ENCODE results near the gene SLIT3.

SLIT3 gene

DNA sequence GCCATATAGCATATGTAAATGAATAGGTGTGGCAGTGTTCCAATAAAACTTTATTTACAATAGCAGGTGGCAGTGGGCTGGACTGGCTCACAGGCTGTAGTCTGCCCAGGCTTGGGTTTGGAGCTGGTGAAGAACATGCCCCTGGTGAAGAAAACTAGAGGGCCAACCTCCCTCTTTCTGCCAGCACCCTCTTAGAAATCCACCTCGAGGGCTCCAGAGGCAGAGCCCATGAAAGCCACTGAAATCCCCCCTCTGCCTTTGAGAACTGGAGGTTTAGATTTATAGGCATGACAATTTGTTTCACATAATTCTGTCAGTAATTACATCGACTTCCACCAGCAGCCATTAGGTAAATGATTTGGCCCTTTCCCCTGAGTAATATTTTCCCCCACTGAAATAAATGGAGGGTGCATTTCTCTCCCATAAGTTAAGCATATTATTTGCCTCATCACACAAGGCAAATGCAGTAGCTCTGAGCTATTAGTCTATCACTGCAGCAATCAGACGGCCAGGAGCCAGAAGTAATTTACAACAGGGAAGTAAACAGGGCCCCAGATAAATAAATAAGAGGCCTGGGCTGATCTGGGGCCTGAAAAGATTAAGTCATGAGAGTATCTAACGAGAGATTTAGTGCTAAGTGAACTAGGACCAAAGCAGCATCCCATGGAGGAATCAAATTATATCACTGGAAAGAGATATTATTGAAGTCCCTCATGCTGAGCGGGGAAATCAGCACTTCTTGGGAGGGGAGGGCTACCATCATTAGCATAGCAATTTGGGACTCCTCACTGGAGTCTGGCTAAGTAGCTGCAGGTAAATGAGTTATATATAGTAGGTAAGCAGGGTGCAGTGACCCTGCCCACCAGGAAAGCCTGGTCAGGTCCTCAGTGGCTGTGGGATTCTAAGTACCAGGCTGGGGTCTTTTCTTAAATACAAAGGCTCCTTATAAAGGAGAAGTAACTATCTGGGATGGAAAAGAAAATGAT, 123.9 kb downstream of the SLIT3 start:
- TF ChIP-seq GATA1 (IDR thresholded peaks at IDR 0.05; ENCODE audit: low read depth, low read length) (no peak), POLR2A (IDR thresholded peaks at IDR 0.05; ENCODE audit: low read length) (no peak)

DNA sequence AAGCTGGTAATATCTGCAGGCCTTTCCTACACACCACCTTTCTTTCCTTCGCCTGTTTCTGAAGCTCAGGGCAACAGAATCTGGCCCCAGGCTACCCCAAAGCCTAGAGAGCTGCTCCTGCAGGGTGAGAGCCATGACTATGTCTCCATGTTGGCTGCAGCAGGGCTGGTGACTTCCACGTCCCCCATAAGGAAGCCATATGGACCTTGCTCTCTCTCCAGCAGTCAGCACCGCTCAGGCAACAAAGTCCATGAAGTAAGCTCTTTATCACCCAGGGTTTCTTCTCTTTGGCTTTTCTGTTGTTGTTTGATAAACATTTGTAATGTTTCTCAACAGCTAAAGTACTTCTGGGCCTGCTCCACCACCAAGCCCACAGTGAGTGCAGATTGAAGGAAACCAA, 125.2 kb downstream of the SLIT3 start:
- no peak for DNase-seq
- no peak for TF ChIP-seq GATA1 (IDR thresholded peaks at IDR 0.05; ENCODE audit: low read depth, low read length)
- TF ChIP-seq POLR2A (IDR thresholded peaks at IDR 0.05; ENCODE audit: low read length), result no peak

More for the DNA sequence above, 123.9 kb downstream of the SLIT3 start:
- DNase-seq, result no peak

DNA sequence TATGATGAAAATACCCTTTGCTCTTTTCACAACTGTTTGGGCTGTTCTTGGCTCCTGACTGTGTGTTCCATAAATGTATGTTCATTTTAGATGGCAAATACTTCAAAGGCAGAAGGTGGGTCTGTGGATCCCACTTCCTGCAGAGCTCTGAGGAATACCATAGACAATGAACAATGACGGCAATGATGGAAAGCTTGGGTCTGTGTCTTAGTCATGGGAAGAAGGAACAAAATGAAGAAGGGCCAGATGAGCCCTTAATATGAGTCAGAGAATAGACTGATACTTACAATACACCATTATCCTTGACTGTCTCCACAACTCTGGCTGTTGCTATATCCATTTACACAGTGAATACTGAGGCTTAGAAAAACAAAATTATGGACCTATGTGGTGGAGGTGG, 126.0 kb downstream of the SLIT3 start:
- DNase-seq, result no peak
- TF ChIP-seq GATA1 (IDR thresholded peaks at IDR 0.05; ENCODE audit: low read depth, low read length), result no peak
- TF ChIP-seq POLR2A (IDR thresholded peaks at IDR 0.05; ENCODE audit: low read length), result no peak

DNA sequence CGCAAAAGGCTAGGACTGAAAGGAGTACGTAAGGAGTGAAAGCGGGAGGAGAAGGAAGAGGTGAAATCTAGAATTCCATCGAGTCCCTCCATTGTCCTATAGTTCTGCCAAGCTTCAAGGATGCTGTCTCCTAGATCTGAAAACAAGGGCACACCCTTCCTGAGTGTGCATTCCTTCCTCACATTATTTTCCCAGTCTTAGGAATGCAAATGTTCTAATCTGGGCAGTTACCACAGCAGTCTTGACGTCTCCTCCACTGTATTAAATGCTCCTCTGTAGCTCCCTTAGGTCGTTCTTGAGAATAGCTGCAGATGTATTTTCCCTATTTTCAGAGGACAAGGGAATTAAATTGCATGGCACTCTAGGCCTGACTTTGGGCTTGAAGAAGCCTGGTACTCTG, 127.6 kb downstream of the SLIT3 start:
- TF ChIP-seq GATA1 (IDR thresholded peaks at IDR 0.05; ENCODE audit: low read depth, low read length) (no peak), POLR2A (IDR thresholded peaks at IDR 0.05; ENCODE audit: low read length) (no peak)
- no peak for DNase-seq

DNA sequence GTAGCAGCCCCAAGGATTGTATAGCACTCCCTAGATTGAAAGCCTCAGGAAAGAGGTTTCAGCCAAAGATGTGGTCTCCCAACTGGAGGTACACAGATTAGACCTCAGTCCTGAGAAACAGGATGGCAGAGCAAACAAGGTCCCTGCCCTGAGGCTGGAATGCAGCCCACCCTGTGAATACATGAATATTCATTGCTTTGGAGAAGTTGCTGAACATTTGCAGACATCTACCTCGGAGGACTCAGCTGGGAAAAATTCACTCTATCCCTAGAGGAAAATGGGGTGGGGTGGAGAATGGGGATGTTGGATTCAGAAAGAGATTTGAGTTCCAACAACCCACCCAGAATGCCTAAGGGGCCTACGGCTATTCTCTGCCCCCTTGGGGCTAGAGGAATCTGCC, 129.4 kb downstream of the SLIT3 start:
- TF ChIP-seq POLR2A (IDR thresholded peaks at IDR 0.05; ENCODE audit: low read length) (no peak), GATA1 (IDR thresholded peaks at IDR 0.05; ENCODE audit: low read depth, low read length) (no peak)
- DNase-seq, result no peak

DNA sequence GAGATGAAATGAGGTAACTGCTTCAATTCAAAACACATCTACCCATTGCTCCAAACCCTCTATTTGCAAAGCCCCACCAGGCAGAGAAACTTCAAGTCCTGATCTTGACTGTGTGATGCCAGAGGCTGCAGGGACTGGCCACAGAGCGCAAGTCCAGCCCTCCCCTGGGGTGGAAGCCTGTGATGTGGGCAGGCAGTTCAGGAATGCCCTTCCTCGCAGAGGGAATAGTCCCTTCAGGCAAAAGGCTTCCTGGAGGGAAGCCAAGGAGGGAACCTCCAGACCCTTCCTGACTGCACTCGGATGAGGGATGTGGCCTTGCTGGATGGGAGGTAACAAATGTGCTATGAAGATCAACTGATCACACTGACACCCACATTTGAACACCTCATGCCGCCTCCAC, 131.2 kb downstream of the SLIT3 start:
- TF ChIP-seq GATA1 (IDR thresholded peaks at IDR 0.05; ENCODE audit: low read depth, low read length) (no peak), POLR2A (IDR thresholded peaks at IDR 0.05; ENCODE audit: low read length) (no peak)
- DNase-seq, result no peak

DNA sequence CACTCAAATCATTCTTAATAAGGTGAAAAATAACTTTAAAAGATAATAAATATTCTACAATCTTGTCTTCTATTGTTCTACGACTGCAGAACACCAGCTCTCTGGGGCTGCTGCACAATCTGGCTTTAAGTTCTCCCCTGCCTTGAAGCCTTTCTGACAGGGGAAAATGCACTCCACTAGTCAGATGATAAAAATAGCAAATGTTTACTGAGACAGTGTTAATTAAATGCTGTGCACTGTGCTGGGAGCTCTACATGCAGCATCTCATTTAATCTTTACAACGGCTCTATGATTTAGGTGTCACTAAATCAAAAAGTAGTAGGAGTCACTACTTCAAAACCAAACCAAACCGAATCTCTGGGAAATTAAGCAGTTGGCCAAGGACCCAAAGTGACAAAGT, 132.7 kb downstream of the SLIT3 start:
- DNase-seq, result no peak
- no peak for TF ChIP-seq POLR2A (IDR thresholded peaks at IDR 0.05; ENCODE audit: low read length)
- TF ChIP-seq GATA1 (IDR thresholded peaks at IDR 0.05; ENCODE audit: low read depth, low read length), result no peak

DNA sequence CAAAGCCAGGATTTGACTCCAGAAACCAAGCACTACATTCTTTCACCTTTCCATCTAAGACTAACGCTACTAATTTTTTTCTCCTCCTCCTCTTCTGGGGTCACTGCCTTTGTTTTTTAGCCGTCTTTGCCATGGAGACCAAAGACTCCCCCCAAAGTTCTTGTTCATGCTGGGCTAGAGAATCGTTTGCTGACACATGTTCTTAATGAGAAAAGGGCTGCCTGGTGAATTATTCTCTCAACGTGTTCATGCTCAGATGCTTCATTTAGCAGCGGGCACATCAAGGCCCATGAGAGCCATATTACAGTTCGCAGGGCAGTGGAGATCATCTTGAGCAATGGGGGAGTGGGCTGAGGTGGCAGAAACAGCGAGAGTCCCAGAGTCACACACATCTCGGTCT, 134.9 kb downstream of the SLIT3 start:
- DNase-seq, result no peak
- no peak for TF ChIP-seq POLR2A (IDR thresholded peaks at IDR 0.05; ENCODE audit: low read length)
- no peak for TF ChIP-seq GATA1 (IDR thresholded peaks at IDR 0.05; ENCODE audit: low read depth, low read length)

DNA sequence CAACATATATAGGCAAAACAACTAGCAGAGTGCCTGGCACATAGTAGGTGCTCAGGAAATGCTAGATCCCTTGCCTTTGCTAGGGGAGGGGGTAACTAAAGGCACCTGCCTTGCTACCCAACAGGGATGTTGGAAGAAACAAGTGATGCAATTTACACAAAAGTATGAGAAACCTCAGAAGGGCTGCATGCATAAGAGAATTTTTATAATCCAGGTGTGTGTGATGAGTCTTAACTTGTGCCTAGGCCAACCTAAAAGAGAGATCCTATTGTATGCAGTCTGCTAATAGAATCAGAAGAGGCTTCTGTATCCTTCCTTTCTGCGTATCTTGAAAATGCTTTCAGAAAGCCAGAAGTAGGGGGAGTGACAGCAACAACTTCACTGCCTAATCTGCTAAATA, 135.9 kb downstream of the SLIT3 start:
- no peak for DNase-seq

DNA sequence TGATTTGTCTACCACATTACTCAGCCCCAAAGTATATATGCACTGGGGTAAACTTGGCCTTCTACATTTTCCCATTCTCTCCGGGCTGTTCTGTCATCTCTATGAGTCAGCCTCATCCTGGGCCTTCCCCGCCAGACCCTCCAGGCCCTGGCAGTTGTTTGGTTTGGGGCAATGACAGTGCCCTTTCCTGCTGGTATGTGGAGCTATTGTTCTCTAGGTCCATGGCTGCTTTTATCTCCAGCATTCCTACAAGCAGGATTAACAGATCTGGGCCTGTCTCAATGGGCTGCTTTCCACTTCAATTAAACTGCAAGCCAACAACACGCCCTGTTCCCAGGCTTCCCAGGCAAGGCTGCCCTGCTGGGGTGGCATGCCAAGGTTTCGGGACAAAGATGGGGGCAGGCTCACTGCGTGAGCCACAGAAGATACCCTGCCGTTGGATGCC, 136.4 kb downstream of the SLIT3 start:
- no peak for TF ChIP-seq POLR2A (IDR thresholded peaks at IDR 0.05; ENCODE audit: low read length)
- TF ChIP-seq GATA1 (IDR thresholded peaks at IDR 0.05; ENCODE audit: low read depth, low read length), result no peak
- no peak for DNase-seq

More for the DNA sequence above, 135.9 kb downstream of the SLIT3 start:
- no peak for TF ChIP-seq GATA1 (IDR thresholded peaks at IDR 0.05; ENCODE audit: low read depth, low read length)
- TF ChIP-seq POLR2A (IDR thresholded peaks at IDR 0.05; ENCODE audit: low read length), result no peak

DNA sequence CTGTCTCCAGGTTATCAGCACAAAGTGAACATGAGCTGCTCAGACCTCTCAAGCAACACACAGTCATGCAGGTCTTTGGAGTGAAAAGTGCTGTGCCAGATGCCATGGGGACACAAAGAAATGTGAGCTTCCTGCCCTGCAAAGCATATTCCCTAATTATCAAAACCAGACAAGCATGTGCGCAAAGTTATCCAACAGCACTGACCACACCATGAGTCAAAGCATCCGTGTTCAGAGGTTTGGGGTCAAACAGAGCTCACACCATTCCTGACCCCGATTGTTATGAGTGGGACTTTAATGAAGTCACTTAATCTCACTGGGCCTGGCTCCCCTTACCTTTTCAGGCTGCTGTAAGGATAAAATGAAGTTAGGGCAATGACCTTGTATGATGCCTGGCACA, 138.5 kb downstream of the SLIT3 start:
- no peak for DNase-seq
- TF ChIP-seq GATA1 (IDR thresholded peaks at IDR 0.05; ENCODE audit: low read depth, low read length), result no peak
- no peak for TF ChIP-seq POLR2A (IDR thresholded peaks at IDR 0.05; ENCODE audit: low read length)

DNA sequence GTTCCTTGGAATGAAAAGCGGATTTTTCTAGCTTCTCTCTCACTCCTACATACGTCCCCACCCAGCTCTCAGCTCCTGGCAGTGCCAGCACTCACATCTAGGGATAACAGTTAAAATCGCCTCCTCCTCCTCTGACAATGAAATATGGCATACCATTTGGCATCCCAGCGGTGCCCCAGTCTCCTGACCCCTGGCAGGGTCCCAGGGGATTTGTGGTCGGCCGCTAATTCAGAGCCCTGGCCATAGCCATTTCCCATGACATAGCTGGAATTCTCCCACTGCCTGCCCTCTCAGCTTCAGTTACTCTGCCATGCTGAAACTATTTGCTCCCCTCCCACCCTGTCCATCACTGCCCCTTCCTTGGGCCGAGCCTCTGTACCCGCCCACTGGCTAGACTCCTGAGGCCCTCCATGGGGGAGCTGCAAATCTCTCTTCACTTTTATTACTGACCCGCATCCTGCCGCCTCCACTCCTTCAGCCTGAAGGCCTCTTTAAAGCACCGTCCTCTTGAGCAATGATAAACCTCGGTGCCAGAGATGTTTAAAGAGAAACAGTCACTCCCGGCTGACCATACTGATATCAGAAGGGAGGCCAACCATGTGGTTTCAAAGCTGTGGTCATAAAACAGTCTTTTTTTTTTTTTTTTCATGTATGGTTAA, 139.8 kb downstream of the SLIT3 start:
- DNase-seq, result no peak

DNA sequence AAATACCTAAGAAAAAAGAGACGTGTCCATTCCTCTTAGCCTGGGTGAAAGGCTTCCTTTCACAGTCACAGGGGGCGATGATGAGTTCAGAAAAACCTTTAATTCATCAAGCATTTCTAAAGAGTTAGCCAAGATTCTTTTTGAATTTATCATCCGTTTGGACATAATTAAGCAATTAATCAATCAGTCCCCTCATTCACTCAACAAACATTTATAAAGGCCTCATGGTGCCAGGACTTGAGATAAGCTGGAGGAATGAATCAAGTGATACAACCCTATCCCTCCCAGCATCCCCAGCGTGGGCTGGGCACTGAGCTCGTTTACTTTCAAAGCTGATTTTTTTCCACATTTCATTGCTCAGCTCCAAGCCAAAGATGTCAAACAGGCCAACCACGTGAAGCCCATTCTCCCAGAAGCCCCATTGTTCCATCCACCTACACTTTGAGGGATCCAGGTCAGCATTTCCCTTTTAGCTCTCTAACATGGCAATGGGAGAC, 140.5 kb downstream of the SLIT3 start:
- TF ChIP-seq POLR2A (IDR thresholded peaks at IDR 0.05; ENCODE audit: low read length) (no peak), GATA1 (IDR thresholded peaks at IDR 0.05; ENCODE audit: low read depth, low read length) (no peak)

More for the DNA sequence above, 139.8 kb downstream of the SLIT3 start:
- TF ChIP-seq GATA1 (IDR thresholded peaks at IDR 0.05; ENCODE audit: low read depth, low read length), result no peak
- TF ChIP-seq POLR2A (IDR thresholded peaks at IDR 0.05; ENCODE audit: low read length), result no peak

DNA sequence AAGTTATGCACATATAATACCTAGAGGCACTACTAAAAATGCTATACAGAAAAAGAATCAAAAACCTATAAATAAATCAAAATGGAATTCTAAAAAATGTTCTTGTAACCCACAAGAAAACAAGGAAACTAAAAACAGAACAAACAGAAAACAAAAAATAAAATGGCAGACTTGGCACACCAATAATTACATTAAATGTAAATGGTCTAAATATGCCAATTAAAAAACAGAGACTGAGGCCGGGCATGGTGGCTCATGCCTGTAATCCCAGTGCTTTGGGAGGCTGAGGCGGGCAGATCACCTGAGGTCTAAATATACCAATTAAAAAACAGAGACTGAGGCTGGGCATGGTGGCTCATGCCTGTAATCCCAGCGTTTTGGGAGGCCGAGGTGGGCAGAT, 142.2 kb downstream of the SLIT3 start:
- TF ChIP-seq GATA1 (IDR thresholded peaks at IDR 0.05; ENCODE audit: low read depth, low read length), result no peak
- no peak for TF ChIP-seq POLR2A (IDR thresholded peaks at IDR 0.05; ENCODE audit: low read length)
- no peak for DNase-seq

More for the DNA sequence above, 140.5 kb downstream of the SLIT3 start:
- no peak for DNase-seq

All from erythroblast (primary cell).